ENCODE results near the gene KCNMB2. TPM values are rescaled to one million over a fixed set of nuclear protein-coding genes. Genes with fewer than 3 reads are reported as not detected.
"Not testable (repeated sequence)": the region's sequence is repeated elsewhere in the genome, so short reads cannot be mapped to it uniquely, and the experiment has no call there.

The KCNMB2 gene
- polyA plus RNA-seq, 1 experiment: not detected

DNA sequence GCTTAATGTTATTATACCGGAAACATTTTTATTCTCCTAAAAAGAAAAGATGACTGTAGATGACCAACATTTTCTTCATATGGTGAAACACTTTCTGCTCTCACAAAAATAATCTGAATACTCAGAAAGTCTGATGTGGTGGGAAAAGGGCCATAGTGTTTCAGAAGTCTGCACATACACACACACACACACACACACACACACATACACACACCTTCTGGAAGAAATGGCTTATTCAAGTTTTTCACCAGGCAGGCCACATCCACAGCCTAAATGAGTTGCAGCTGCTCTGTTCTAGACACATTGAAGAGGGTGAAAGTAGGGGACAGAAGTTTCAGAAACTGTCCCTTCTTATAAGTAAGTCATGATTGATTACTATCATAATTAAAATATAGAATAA lies 315.3 kb downstream of the KCNMB2 start:
- POLR2A ChIA-PET: no interaction called here
- CTCF ChIA-PET: interaction anchor here (0.6 kb wide), 1 partner anchor 10 kb away, joined by 3 read pairs; no protein-coding TSS in a partner anchor
- TF ChIP-seq, protein P1, sequence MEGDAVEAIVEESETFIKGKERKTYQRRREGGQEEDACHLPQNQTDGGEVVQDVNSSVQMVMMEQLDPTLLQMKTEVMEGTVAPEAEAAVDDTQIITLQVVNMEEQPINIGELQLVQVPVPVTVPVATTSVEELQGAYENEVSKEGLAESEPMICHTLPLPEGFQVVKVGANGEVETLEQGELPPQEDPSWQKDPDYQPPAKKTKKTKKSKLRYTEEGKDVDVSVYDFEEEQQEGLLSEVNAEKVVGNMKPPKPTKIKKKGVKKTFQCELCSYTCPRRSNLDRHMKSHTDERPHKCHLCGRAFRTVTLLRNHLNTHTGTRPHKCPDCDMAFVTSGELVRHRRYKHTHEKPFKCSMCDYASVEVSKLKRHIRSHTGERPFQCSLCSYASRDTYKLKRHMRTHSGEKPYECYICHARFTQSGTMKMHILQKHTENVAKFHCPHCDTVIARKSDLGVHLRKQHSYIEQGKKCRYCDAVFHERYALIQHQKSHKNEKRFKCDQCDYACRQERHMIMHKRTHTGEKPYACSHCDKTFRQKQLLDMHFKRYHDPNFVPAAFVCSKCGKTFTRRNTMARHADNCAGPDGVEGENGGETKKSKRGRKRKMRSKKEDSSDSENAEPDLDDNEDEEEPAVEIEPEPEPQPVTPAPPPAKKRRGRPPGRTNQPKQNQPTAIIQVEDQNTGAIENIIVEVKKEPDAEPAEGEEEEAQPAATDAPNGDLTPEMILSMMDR (IDR thresholded peaks at IDR 0.05; ENCODE audit: insufficient read depth, low read depth, low read length): no peak
- Histone ChIP-seq H3K27me3 (ENCODE audit: control insufficient read depth, insufficient read depth, low read length) (no peaks in the 10 kb centered on the region), H3K4me3 (ENCODE audit: low read depth, low read length) (no peak overlapping the region), H3K36me3 (ENCODE audit: control insufficient read depth, insufficient read depth, low read length) (no peaks in the 10 kb centered on the region)
- DNase-seq (ENCODE audit: low read depth): no peak

DNA sequence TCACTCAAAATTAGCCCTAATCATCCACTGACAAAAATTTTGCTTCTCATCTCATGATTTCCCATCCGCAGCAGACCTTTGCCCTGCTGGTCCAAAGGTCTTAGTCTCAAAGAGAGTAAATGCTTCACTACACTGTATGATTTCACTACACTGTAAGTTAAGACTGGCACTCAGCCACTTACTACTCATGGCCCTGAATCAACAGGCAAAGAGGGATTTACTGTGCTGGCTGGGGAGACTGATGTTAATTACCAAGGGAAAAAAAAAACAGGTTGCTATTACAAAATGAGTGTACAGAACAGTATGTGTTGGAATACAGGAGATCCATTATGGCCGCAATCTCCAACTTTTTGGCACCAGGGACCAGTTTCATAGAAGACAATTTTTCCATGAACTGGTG lies 320.6 kb downstream of the KCNMB2 start:
- Histone ChIP-seq H3K36me3 (ENCODE audit: control insufficient read depth, insufficient read depth, low read length) (no peaks in the 10 kb centered on the region), H3K4me3 (ENCODE audit: low read depth, low read length) (no peak overlapping the region), H3K27me3 (ENCODE audit: control insufficient read depth, insufficient read depth, low read length) (no peaks in the 10 kb centered on the region)
- TF ChIP-seq, protein P1 (IDR thresholded peaks at IDR 0.05; ENCODE audit: insufficient read depth, low read depth, low read length): no peak
- no peak for DNase-seq (ENCODE audit: low read depth)
- ChIA-PET POLR2A (no interaction called here), CTCF (no interaction called here)

DNA sequence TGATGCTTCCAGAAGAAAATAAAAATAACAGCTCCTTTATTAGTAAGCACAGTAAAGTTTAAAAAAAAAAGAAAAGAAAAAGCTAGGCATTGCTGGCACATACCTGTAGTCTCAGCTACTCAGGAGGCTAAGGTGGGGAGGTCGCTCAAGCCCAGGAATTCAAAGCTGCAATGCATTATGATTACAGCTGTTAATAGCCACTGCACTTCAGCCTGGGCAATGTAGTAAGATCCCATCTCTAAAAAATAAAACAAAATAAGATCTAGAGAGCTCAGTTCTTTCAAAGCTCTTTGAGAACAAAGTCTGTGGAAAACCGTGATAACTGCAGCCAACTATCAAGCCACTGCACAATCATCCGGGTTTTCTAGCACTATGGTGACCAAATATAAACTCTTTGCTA lies 323.1 kb downstream of the KCNMB2 start:
- ChIA-PET POLR2A (no interaction called here), CTCF (no interaction called here)
- no peak overlapping the region for H3K4me3 ChIP-seq (ENCODE audit: low read depth, low read length)
- H3K27me3 ChIP-seq (ENCODE audit: control insufficient read depth, insufficient read depth, low read length): no peaks in the 10 kb centered on the region
- TF ChIP-seq, protein P1 (IDR thresholded peaks at IDR 0.05; ENCODE audit: insufficient read depth, low read depth, low read length): no peak
- no peak for DNase-seq (ENCODE audit: low read depth)
- H3K36me3 ChIP-seq (ENCODE audit: control insufficient read depth, insufficient read depth, low read length): no peaks in the 10 kb centered on the region

DNA sequence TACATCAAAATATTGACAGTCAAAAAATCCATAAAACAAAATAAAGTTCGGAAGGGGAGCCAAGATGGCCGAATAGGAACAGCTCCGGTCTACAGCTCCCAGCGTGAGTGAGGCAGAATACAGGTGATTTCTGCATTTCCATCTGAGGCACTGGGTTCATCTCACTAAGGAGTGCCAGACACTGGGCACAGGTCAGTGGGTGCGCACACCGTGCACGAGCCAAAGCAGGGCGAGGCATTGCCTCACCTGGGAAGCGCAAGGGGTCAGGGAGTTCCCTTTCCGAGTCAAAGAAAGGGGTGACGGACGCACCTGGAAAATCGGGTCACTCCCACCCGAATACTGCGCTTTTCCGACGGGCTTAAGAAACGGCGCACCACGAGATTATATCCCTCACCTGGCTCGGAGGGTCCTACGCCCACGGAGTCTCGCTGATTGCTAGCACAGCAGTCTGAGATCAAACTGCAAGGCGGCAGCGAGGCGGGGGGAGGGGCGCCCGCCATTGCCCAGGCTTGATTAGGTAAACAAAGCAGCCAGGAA lies 323.7 kb downstream of the KCNMB2 start:
- H3K27me3 ChIP-seq (ENCODE audit: control insufficient read depth, insufficient read depth, low read length); H3K4me3 ChIP-seq (ENCODE audit: low read depth, low read length); H3K36me3 ChIP-seq (ENCODE audit: control insufficient read depth, insufficient read depth, low read length); DNase-seq (ENCODE audit: low read depth); CTCF ChIA-PET; POLR2A ChIA-PET: not testable (repeated sequence)

DNA sequence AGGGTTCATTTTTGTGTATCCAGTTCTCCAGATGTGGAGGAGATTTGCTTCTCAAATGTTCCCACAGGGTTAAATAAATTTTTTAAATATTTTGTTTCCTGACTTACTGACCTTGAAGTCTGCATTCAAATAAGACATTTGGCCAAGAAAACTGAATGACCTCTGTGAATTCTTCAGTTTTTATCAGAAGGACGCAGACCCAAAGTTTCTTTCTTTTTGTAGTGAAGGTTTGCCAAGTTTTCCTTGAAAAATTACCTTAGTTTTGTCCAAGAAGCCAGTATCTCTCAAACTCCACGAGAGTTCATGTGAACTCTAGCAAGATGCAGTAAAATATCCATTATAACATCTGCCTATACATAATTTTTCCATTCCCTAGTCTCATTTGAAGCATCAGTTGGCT lies 332.4 kb downstream of the KCNMB2 start:
- CTCF ChIA-PET: no interaction called here
- DNase-seq (ENCODE audit: low read depth): no peak
- H3K4me3 ChIP-seq (ENCODE audit: low read depth, low read length): no peak overlapping the region
- POLR2A ChIA-PET: no interaction called here
- no peaks in the 10 kb centered on the region for H3K27me3 ChIP-seq (ENCODE audit: control insufficient read depth, insufficient read depth, low read length)
- TF ChIP-seq, protein P1 (IDR thresholded peaks at IDR 0.05; ENCODE audit: insufficient read depth, low read depth, low read length): no peak
- no peaks in the 10 kb centered on the region for H3K36me3 ChIP-seq (ENCODE audit: control insufficient read depth, insufficient read depth, low read length)

DNA sequence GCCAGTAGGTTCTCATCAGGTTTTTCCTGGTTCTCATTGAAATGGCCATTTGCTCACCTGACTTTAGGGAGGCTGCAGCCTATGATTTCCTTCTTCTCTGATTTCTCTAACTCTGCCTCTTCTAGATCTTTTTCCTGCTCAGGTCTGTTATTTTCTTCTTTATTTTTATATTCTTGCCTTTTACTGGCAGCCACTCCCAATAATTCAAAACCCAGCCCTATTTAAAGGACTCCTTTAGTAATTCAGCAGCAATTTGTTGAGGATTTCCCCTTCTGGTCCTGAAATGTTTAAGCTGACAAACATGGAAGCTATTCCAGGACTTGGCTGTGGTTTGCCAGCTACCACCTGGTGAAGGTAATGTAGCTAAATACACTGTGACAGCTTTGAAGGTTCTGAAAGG lies 333.8 kb downstream of the KCNMB2 start:
- ChIA-PET CTCF (interaction anchor here (1.3 kb wide), 1 partner anchor 15 kb away, joined by 3 read pairs; no protein-coding TSS in a partner anchor), POLR2A (no interaction called here)
- Histone ChIP-seq H3K27me3 (ENCODE audit: control insufficient read depth, insufficient read depth, low read length) (no peaks in the 10 kb centered on the region), H3K36me3 (ENCODE audit: control insufficient read depth, insufficient read depth, low read length) (no peaks in the 10 kb centered on the region), H3K4me3 (ENCODE audit: low read depth, low read length) (no peak overlapping the region)
- no peak for DNase-seq (ENCODE audit: low read depth)
- TF ChIP-seq, protein P1 (IDR thresholded peaks at IDR 0.05; ENCODE audit: insufficient read depth, low read depth, low read length): no peak
